Measurements from ENCODE around the gene TSPEAR.

TSPEAR gene

DNA sequence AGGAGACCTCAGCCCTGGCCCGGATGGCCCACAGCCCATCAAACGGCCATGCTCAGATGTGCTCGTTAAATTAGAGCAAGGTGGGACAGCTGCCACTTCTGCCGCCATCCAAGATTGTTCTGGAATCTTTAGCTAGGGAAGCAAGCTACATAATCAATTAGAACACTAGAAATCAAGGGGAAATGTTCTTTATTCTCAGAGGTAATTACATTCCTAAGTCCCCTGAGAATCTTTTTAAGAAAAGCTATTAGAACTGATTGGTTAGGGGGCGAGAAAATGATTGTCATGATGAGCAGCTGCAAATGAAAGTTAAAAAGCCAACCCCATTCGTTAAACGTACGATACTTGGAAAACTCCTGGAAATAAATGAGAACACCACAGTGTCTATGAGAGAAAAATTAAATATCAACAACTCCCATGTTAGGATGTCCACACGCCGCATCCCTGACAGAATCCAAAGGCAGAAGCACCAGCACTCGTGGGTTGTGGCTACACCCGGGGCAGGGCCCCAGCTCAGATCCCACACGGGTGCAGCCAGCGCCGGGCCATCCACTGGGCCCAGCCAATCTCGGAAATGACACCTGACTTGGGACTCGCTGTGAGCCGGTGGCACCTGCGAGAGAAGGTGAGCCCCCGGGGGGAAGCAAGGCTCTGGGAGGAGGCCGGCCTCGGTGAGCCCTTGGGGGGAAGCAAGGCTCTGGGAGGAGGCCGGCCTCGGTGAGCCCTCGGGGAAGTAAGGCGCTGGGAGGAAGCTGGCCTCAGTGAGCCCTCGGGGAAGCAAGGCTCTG is 209.0 kb downstream of the TSPEAR start:
- DNase-seq (ENCODE audit: low read depth) = no peak

DNA sequence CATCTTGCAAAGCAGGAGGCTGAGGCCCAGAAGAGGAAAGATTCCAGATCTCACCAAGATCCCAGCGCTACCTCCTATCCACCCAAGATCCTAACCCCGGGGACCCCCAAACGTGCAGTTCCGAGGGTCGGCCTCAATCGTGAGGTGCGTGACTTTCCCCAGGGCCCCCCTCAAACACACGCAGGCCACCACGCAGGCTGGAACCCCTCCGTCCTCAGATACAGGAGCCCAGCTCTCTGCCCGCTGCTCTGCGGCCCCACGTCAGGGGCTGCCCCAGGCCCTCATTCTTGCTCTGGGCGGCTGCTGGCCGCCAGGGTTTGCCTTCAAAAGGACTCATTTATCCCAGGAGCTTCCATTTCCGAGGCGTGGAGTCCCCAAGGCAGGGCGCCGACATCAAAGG is 211.3 kb downstream of the TSPEAR start:
- DNase-seq (ENCODE audit: low read depth) = no peak

DNA sequence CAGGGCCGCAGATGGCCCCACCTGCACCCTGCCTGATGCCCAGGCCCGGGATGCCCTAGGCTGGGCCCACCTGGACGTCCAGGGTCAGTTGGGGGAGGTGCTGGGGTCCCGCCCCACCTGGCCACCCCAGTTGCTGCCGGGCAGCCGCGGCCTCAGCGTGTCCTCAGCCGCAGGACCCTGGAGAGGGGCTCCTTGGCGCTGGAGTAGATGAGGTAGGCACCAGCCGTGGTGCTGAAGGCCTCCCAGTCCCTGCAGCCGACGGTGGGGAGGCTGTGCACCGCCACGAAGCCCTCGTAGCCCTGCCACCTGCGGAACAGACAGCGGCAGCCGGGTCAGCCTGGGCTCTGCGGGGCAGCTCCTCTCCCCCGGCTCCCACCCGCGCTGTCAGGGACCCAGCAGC is 211.7 kb downstream of the TSPEAR start:
- DNase-seq (ENCODE audit: low read depth) = no peak

DNA sequence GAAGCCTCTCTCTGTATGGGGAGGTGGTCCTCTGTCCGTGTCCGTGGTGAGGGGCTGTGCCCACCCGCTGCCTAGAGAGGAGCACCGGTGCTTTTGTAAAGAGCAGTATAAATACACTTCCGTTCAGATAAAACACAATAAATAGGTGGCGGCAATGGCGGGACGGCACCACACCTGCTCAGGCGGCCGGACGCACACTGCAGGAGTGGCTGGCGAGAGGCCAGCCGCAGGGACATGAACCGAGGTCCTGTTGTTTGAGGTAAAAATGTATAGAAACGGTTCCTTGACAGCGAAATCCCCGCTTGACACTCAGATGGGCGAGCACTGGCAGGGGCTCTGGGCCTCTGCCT is 212.2 kb downstream of the TSPEAR start:
- DNase-seq (ENCODE audit: low read depth) = no peak

DNA sequence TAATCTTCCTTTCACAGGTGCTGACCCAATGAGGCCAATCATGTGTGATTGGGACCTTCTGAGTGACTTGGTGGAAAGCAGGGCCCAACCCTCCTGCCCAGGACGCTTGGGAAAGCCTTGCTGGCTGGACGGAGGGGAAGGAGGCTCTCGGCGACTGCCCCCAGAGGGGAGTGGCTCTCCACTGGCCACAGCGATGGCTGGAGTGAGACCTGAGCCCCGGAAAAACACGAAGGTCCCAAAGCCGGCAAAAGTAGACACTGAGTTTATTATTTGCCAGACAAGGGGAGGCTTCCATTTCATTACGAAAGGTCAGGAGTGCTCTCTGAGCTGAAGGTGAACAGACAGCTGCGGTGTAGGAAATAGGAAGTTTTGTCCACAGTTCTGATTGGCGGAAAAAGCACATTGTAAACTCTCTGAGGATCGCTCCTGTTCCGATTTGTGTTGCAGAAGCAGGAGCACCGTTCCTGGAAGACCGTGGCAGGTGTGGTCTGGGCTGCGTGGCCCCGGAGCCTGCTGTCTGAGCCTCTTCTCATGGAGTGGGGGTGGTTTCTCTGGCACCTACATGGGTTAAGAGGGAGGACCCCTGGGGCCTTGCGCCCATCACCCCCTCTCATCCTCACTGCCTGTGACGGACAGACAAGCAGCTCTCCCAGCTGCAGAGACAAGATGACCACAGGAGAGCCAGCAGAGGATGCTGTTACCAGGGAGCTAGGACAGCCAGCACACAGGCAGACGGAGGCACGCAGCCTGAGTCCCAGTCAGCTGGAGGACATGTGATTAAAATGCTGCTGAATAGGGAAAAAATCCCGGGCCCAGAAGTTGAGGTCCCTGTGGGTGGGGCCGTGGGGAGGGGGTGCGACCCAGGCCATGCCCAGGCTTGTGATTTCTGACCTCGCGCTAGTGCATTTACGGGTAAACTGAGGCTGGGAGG is 212.8 kb downstream of the TSPEAR start:
- no peak for DNase-seq (ENCODE audit: low read depth)

DNA sequence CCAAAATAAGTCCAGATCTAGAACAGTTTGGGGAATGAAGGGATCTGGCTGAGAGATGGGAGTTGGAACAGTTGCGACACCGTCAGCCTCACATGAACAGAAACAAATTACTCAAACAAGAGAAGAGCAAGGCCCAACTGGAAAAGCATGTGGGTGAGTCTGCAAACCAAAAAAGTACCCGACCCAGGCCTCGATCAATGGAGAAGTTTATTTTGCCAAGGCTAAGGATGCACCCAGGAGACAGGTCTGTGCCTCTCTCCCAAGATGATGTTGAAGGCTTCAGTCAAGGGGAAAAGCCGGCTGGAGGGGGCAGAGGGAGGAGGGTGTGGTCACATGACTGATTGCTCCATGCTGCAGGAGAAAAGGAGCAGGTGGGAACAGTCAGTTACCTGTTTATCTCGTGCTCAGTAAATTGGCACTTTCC is 213.7 kb downstream of the TSPEAR start:
- no peak for DNase-seq (ENCODE audit: low read depth)

DNA sequence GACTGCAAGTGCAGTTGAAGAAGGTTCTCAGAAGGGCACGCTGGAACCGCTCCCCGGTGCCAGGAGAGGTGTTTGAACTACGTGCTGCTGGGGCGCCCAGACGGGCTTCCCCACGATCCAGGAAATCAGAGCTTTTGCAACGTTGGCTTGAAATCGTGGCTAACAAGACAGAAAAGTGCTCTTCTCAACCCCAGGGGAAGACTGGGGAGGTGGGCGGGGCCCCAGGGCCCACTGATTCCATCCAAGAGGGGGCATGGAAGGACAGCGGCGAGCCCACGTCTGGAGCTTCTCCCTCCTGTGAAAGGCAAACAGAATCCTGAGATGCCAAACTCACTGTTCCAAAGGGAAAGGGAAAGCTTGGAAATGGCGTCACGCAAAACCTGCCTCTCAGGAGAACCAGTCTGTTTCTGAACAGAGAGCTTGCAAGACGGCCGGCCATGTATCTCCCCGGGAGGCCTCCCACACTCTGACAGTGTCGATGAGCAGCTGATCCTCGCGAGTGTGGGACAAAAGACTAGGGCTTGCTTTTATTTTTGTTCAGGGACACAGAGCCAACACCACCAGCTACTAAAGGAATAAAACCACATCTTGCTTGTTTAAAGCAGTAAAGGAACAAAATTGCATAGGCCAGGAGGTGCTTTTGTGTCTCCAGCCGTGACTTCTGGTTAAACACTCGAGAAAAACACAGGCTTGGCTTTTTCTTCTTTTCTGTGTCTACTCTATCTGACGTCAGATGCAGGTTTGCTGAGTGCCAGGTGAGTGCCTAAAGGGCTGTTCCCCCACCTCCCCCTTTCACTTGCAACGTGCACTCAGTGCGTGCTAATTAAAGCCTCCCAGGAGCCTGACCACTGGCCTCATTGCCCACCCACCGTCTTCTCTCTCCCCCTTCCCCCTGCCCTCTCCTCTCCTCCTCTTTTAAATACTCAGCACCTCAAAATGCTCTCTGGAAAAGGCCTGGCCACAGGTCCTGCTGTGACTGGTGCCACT is 214.5 kb downstream of the TSPEAR start:
- DNase-seq (ENCODE audit: low read depth) = no peak

DNA sequence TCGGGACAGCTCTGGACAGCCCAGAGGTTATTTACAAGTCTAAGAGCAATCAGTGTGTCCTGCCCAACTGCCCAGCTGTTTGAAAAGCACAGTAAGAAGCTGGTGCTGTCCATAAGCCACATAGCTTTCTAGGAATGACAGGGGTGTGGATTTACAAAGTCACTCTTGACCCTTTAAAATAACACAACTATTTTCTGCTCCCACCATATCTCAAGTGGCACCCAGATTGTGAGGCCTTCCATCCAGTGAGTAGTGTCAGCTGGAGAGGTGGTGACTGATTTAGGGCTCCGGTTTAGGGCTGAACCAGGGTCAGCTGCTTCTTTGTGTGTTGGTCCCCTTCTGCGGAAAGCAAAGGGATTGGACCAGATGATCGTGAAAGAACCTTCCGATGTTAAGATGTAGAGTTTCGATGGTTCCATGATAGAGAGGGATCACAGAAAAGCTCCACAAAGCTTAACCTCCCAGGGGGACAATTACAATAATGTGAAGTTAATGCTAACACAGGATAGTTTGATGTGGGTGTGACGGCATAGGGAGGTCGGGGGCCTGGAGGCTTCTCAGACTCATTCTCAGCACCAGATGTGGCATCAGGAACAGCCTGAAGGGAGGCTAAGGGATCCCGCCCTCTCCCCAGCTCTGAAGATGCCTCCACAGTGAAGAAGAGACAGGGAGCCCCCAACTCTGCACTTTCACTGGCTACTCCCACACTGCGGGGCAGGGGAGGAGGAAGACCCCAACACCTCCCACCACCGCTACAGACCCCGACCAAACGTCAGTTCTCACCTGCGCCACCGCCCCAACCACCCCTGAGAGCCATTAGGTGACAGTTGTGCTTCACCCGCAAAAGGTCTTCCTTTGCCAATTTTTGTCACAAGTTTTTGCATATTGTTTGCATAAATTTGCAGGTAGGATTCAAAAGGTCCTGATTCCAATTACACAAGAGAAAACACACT is 215.5 kb downstream of the TSPEAR start:
- no peak for DNase-seq (ENCODE audit: low read depth)

DNA sequence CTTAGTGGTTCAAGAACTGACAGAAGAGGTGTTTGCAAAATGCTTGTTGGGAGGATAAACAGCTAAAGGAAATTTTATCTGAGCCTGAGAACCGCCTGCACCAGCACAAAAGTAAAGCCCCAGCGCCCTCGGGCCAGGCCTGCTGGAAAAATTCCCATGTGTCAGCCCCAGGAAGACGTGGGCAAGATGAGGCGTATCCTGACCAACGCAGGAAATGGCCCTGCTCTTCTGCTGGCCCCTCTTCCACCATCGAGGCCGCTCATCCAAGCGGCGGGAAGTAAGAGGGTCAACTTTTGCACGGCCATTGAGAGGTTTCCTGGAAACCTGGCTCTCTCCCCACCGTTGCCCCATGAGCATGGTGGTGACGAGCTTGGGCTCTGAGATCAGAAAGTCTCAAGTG is 216.4 kb downstream of the TSPEAR start:
- DNase-seq (ENCODE audit: low read depth) = no peak

DNA sequence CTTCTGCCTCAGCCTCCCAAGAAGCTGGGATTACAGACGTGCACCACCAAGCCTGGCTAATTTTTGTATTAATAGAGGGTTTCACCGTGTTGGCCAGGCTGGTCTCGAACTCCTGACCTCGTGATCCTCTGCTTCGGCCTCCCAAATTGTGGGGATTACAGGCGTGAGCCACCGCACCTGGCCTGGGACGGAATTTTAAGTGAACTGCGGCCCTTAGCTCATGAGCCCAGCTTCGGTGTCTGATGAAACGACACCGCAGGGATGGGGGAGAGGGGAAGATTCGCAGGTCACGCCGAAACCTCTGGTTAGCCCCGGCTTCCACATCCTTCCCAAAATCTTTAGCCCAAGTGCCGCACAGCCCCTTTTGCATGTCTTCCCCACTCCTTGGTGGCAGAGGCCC is 217.0 kb downstream of the TSPEAR start:
- DNase-seq (ENCODE audit: low read depth) = no peak

DNA sequence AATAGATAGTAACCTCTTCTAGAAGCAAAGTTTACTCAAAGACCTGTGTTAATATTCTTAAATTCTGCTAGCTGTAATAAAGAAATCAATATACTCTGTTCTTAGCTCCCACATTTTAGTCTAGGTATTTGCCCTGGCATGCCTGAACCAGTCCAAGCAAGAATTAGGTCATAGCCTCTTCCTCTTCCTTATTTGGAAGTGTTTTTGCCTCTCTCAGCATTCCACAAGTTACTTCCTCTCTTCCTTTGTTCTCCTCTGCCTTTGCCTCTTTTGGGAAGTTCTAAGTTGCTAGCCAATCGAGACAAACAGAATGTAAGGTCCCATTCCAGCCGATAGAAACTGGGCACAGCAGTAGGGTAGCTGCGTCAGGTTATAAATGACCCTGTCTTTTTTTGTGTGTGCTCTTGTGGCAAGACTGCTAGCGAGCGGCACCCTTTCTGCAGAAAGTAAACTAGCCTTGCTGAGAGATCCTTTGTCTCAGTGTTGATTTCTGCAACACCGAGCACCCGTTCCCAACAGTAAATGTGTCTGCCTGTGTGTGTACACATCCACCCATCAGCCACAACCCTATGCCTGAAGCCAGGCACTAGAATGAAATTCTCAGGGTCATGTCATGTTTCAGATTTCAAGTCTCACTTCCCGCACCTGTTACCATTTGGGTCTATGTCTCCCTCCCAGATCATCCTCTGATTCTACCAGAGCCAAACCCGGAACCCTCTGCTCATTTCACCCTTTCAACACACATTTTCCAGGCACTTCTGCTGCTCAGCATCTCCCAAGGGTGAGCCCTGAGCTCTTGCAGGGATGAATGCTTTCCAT is 218.6 kb downstream of the TSPEAR start:
- DNase-seq (ENCODE audit: low read depth) = no peak

DNA sequence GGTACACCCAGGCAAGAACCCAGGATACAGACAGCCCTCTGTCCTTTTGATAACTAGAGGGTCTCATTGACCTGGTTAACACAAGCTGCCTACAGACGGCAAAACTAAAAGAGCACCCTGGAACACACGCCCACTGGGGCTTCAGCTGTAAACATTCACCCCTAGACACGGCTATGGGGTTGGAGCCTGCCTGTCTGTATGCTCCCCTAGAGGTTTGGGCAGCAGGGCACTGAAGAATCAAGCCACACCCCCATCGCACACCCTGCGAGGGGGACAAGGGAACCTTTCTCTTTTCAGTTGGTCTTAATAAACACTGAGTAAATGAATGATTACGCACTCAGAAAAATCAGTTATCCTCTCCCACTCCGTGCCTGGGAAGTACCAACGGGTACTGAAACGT is 220.6 kb downstream of the TSPEAR start:
- DNase-seq (ENCODE audit: low read depth) = no peak

DNA sequence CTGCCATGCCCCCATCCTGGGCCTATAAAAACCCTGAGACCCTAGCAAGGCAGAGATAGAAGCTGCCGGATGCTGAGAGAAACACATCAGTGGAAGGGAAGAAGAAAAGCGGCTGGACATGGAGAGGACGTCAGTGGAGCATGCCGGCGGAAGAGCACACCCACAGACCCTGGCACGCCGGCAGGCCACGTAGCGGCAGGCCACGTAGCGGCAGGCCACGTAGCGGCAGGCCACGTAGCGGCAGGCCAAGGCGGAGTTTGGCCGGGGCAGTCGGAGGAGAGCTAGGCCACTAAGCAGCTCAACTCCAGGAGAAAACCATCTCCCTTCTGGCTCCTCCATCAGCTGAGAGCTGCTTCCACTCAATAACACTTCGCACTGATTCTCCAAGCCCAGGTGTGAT is 221.0 kb downstream of the TSPEAR start:
- no peak for DNase-seq (ENCODE audit: low read depth)

DNA sequence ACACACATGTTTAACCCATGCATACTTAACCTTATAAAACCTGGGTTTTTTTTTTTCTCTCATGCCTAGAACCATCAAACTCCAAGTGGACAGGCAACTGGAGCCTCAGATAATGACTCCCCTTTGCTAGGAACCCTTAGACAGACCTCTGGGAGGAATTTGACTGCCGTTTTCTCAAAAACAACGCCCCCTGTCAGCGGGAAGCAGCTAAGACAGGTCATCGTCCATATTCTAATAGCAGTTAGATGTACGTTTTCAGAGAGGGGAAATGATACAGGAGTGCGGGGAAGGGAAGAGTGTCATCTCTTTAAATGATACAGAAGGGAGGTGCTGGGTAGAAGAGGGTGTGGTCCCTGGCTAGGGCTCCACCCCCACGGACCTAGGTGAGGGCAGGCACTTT is 221.4 kb downstream of the TSPEAR start:
- DNase-seq (ENCODE audit: low read depth) = no peak

DNA sequence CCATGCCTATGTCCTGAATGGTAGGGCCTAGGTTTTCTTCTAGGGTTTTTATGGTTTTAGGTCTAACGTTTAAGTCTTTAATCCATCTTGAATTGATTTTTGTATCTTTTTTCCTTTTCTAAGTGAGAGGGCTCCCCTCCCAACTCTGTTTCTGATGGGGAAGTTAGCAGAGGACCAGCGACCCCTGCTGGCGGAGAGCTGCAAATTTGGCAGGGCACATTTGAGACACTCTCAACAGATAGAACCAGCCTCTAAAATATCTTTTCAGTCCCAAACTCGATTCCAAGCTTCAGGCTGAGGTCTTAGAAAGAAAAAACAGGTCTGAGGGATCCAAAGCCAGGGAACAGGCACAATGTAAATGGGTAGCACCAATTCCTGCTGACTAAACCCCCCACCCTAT is 223.5 kb downstream of the TSPEAR start:
- no peak for DNase-seq (ENCODE audit: low read depth)

DNA sequence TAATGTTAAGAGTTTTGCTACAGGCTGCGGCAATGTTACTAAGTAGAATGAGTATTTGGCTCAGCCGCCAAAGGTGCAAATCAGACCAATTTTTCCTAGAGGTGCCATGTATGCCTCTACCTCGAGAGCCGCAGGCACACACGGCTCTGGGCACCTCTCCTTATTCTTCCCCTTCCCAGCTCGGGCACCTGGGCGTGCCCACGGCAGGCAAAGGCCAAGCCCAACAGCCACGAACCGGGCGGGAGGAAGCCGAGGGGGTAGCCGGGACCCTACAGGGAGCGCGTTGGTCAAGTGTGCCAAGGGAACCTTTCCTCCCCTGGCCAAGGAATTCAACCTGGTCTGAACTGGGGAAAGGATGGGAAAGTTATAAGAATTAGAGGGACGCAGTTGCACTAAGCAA is 225.1 kb downstream of the TSPEAR start:
- no peak for DNase-seq (ENCODE audit: low read depth)

DNA sequence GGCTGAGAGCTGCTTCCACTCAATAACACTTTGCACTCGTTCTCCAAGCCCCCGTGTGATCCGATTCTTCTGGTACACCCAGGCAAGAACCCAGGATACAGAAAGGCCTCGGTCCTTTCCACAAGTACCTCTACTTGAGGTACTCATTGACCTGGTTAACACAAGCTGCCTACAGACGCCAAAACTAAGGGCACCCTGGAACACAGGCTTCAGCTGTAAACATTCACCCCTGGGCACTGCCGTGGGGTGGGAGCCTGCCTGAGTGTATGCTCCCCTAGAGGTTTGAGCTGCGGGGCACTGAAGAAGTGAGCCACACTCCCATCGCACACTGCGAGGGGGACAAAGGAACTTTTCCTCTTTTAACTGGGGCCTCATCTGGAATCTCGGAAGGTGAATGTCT is 225.6 kb downstream of the TSPEAR start:
- no peak for DNase-seq (ENCODE audit: low read depth)

DNA sequence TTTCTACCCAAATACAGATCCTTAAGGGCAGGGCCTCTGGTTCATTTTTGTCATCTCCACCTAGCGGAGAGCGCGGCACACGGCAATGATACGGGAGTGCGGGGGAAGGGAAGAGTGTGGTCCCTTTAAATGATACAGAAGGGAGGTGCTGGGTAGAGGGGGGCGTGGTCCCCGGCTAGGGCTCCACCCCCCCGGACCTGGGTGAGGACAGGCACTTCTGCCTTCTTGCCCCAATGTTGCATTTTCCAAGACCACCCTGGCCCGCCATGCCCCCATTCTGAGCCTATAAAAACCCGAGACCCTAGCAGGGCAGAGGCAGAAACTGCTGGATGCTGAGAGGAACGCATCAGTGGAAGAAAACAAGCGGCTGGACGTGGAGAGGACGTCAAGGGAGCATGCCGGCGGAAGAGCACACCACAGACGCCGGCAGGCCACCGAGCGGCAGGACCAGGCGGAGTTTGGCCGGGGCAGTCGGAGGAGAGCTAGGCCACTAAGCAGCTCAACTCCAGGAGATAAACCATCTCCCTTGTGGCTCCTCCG is 226.0 kb downstream of the TSPEAR start:
- no peak for DNase-seq (ENCODE audit: low read depth)

DNA sequence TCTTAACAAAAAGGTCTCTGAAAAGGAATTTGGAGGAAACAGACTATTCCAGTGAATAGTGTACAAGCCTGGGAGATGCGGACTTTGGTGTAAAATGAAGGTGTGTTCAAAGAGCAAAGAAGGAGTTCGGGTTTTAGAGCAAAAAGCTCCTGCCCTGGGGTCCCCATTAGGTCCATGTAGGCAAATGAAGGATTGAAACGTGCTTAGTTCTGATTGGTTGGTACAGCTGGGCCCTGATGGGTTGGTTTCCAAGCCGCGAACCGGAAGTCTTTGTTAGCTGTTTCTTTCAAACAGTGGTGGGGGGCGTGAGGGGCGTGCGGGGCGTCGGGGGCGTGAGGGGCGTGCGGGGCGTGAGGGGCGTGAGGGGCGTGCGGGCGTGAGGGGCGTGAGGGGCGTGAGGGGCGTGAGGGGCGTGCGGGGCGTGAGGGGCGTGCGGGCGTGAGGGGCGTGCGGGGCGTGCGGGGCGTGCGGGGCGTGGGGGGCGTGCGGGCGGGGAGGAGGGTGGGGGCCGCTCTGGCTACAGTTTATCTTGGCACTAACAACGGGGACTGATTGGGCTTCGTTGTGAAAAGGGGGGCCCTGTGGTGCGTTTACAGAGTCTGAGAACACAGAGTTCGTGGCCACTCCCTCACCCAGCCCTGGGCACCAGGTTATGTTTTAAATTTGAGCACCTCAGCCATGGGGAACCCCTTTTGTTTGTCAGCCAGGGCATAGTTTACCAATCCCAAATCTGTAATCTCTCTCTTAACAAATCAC is 226.7 kb downstream of the TSPEAR start:
- no peak for DNase-seq (ENCODE audit: low read depth)

Measured in amniotic epithelial cell (primary cell).